Stomach (tissue), 9 donors: ENCODE results near the gene ARHGAP4. TPM values are rescaled to one million over a fixed set of nuclear protein-coding genes. Genes with fewer than 3 reads are reported as not detected.

Experiments used
- DNase-seq, 2 donors: peaks; one replicate each; pipeline versions ENCODE4 v3.0.0 to v3.0.0-alpha.2; 2013 to 2019
- H3K27ac ChIP-seq, 5 donors: fragments of 200-600 bp in 4 of 5; sonication (generic) in 4 of 5; one replicate each; pipeline ENCODE4 v1.5.1; 2013 to 2019; ENCODE audit warnings: mild to moderate bottlenecking in 1 of 5, moderate library complexity in 1 of 5
- H3K27me3 ChIP-seq, 3 donors: fragments of 200-600 bp; sonication (generic); one replicate each; pipeline ENCODE4 v1.5.1; 2017 to 2019; ENCODE audit warnings: mixed run types in 1 of 3
- H3K36me3 ChIP-seq, 4 donors: fragments of 200-600 bp; sonication (generic); 1 replicate in 3 of 4; 2 replicates in 1 of 4; pipeline ENCODE4 v1.5.1; 2016 to 2019
- H3K4me1 ChIP-seq, 4 donors: fragments of 200-600 bp; sonication (generic); one replicate each; pipeline ENCODE4 v1.5.1; 2016 to 2019
- H3K4me3 ChIP-seq, 4 donors: fragments of 200-600 bp; sonication (generic) in 3 of 4; one replicate each; pipeline ENCODE4 v1.5.1; 2016 to 2019; ENCODE audit warnings: mild to moderate bottlenecking in 1 of 4
- H3K9me3 ChIP-seq, 4 donors: fragments of 200-600 bp; sonication (generic); one replicate each; pipeline ENCODE4 v1.5.1; 2016 to 2019
- CTCF ChIP-seq, 7 experiments: fragments of 450-650 bp in 4 of 7; fragments of 200-600 bp in 3 of 7; sonication (generic) in 3 of 7; IDR thresholded peaks; one replicate each; pipeline ENCODE4 v1.5.1; 2016 to 2019; ENCODE audit warnings: antibody characterized with exemption in 7 of 7, control low read depth in 2 of 7, mild to moderate bottlenecking in 1 of 7
- EP300 ChIP-seq: sonication (generic); formaldehyde crosslinking; IDR thresholded peaks from one replicate; pipeline ENCODE4 v1.6.1; 2017; ENCODE audit warnings: antibody characterized with exemption
- POLR2A ChIP-seq, 4 donors: fragments of 450-650 bp; IDR thresholded peaks; one replicate each; pipeline ENCODE4 v1.6.1; 2016; ENCODE audit warnings: antibody characterized with exemption in 4 of 4, control low read depth in 2 of 4, mild to moderate bottlenecking in 1 of 4, moderate library complexity in 1 of 4
- POLR2AphosphoS5 ChIP-seq, 3 donors: sonication (generic); formaldehyde crosslinking; IDR thresholded peaks; one replicate each; pipeline ENCODE4 v1.6.1; 2016; ENCODE audit warnings: antibody characterized with exemption in 3 of 3
- WGBS, 5 donors: extraction: QIAGEN DNeasy Blood & Tissue Kit in 3 of 5; methylation state at CpG; one replicate each; pipeline versions ENCODE4 v1.1.5 to v1.1.7; 2013 to 2018; 5-methylcytosine and 5-hydroxymethylcytosine counted together
- intact Hi-C: fragments of 100-400 bp; cut with DNase I; formaldehyde crosslinking; loops from one replicate; pipeline ENCODE4 v1.15.1; 2023; ENCODE audit warnings: low total_unique reads
- polyA plus RNA-seq, 3 donors: library from polyadenylated mRNA; stranded (reverse); fragments of 200-250 nt; gene quantifications; one replicate each; pipeline ENCODE4 v1.2.3, GENCODE V29; 2013
- total RNA-seq, 5 donors: library from RNA; depleted of rRNA; stranded (reverse); fragments of >200 nt; gene quantifications; one replicate each; pipeline versions ENCODE4 v1.1.0 to v1.2.3, GENCODE V29; 2014 to 2016
- donor health status: healthy with polysubstance abuse.
- donor health status: Bipolar disorder and iron deficiency.
- donor health status: healthy.

Gene ARHGAP4
- total and polyA plus RNA-seq, 8 donors: 18.5 to 93.9 (median 40.3) TPM

DNA sequence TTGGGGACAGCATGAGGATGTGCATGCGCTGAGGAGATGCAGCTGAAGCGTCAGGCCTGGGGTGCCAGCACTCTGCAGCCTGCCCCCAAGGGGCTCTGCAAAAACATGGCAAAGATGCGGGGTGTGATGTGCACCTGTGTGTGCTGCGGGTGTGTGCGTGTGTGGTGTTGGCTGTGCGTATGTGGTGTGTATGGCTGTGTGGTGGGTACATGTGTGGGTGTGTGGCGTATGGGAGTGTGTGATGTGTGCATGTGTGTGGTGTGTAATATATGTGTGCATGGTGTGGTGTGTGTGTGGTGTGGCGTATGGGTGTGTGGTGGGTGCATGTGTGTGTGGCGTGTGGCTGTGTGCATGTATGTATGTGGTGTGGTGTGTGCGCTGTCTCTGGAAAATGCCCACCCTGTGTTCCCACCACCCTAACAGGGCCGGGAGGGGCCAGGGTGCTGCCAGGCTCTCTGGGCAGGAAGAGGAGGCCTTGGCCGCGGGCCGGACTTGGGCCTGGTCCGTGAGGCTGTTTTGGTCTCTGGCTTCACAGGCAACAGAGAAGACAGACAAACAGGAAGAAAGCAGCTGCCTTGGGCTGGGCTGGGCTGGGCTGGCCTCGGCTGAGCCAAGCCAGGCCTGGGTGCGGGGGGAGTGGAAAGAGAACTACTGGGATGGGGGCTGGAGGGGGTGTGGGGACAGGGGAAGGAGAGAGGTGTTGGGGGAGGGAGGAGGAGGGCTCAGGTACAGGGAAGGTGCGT lies 22.7 kb downstream of the ARHGAP4 start:
- no peak for DNase-seq
- Histone ChIP-seq H3K9me3 (peaks cover 0 to 7% (median 0%) of the 10 kb centered on the region in 4 donors), H3K27ac (peak overlapping the region in 3 of 5 donors; percentile 8 to 39 (median 22)), H3K4me3 (no peak overlapping the region), H3K36me3 (no peaks in the 10 kb centered on the region), H3K4me1 (peaks cover 0 to 28% (median 9%) of the 10 kb centered on the region in 4 donors), H3K27me3 (peaks cover 0 to 30% (median 0%) of the 10 kb centered on the region in 3 donors)
- no peak for TF ChIP-seq POLR2A (IDR thresholded peaks at IDR 0.05)
- TF ChIP-seq POLR2AphosphoS5 (IDR thresholded peaks at IDR 0.05): no peak
- no peak for TF ChIP-seq EP300
- no peak for TF ChIP-seq CTCF (IDR thresholded peaks at IDR 0.05)
- intact Hi-C loops: no loop called here
- 53 to 60% (median 54%) methylated on average over 15 to 18 of the region's 18 CpGs for WGBS, 5 donors

GRCh38 chrX:153902385-153902784 lies 23.7 kb downstream of the ARHGAP4 start:
- DNase-seq: no peak
- H3K4me1 ChIP-seq: peaks cover 0 to 28% (median 9%) of the 10 kb centered on the region in 4 donors
- no peak for TF ChIP-seq EP300
- TF ChIP-seq CTCF (IDR thresholded peaks at IDR 0.05): no peak
- TF ChIP-seq POLR2AphosphoS5 (IDR thresholded peaks at IDR 0.05): no peak
- no peak for TF ChIP-seq POLR2A (IDR thresholded peaks at IDR 0.05)
- intact Hi-C loops: no loop called here
- no peak overlapping the region for H3K4me3 ChIP-seq
- no peaks in the 10 kb centered on the region for H3K36me3 ChIP-seq
- peaks cover 0 to 24% (median 0%) of the 10 kb centered on the region in 3 donors for H3K27me3 ChIP-seq
- no peak overlapping the region for H3K27ac ChIP-seq
- peaks cover 0 to 7% (median 0%) of the 10 kb centered on the region in 4 donors for H3K9me3 ChIP-seq
- WGBS, 5 donors: 0 to 78% (median 59%) methylated on average over 1 to 10 of the region's 10 CpGs

GRCh38 chrX:153901753-153902140 lies 24.3 kb downstream of the ARHGAP4 start:
- 53 to 71% (median 65%) methylated on average over 8 of the region's 8 CpGs for WGBS, 5 donors
- no peak for DNase-seq

More at GRCh38 chrX:153901753-153902140, 24.3 kb downstream of the ARHGAP4 start:
- intact Hi-C loops: no loop called here
- Histone ChIP-seq H3K4me1 (peaks cover 0 to 28% (median 9%) of the 10 kb centered on the region in 4 donors), H3K27me3 (peaks cover 0 to 24% (median 0%) of the 10 kb centered on the region in 3 donors), H3K27ac (no peak overlapping the region), H3K36me3 (no peaks in the 10 kb centered on the region), H3K4me3 (no peak overlapping the region), H3K9me3 (peaks cover 0 to 7% (median 0%) of the 10 kb centered on the region in 4 donors)
- TF ChIP-seq POLR2AphosphoS5 (IDR thresholded peaks at IDR 0.05) (no peak), POLR2A (IDR thresholded peaks at IDR 0.05) (no peak), EP300 (no peak), CTCF (IDR thresholded peaks at IDR 0.05) (no peak)
